Smooth muscle cell (in vitro differentiated cells): Measurements from ENCODE around the gene RBM4B. TPM values are rescaled to one million over a fixed set of nuclear protein-coding genes. Genes with fewer than 3 reads are reported as not detected.

Experiments used
- DNase-seq: peaks from one replicate; lab custom pipeline; 2025; ENCODE audit not compliant: unreplicated experiment; lab: John Stamatoyannopoulos, UW
- H2AFZ ChIP-seq: fragments of 200-600 bp; sonication (generic); 2 replicates; pipeline ENCODE4 v1.6.0; 2016; ENCODE audit warnings: antibody characterized with exemption, low read depth, mild to moderate bottlenecking
- H3F3A ChIP-seq: fragments of 200-600 bp; sonication (generic); 2 replicates; pipeline ENCODE4 v1.6.0; 2017; ENCODE audit warnings: antibody characterized with exemption, low read depth
- H3K27ac ChIP-seq: fragments of 200-600 bp; sonication (generic); 2 replicates; pipeline ENCODE4 v1.5.1; 2016; ENCODE audit warnings: low read depth, mild to moderate bottlenecking
- H3K27me3 ChIP-seq: fragments of 200-600 bp; sonication (generic); 2 replicates; pipeline ENCODE4 v1.6.1; 2016; ENCODE audit warnings: low read depth, mild to moderate bottlenecking
- H3K36me3 ChIP-seq: fragments of 200-600 bp; sonication (generic); 2 replicates; pipeline ENCODE4 v1.5.1; 2016; ENCODE audit warnings: low read depth
- H3K4me1 ChIP-seq: fragments of 200-600 bp; sonication (generic); 2 replicates; pipeline ENCODE4 v1.5.1; 2016; ENCODE audit warnings: low read depth
- H3K4me2 ChIP-seq: fragments of 200-600 bp; sonication (generic); 2 replicates; pipeline ENCODE4 v1.6.0; 2016; ENCODE audit warnings: mild to moderate bottlenecking
- H3K4me3 ChIP-seq: fragments of 200-600 bp; sonication (generic); 2 replicates; pipeline ENCODE4 v1.5.1; 2016; ENCODE audit warnings: mild to moderate bottlenecking
- H3K79me2 ChIP-seq: fragments of 200-600 bp; sonication (generic); 2 replicates; pipeline ENCODE4 v1.6.0; 2016; ENCODE audit warnings: low read depth, mild to moderate bottlenecking
- H3K9ac ChIP-seq: fragments of 200-600 bp; sonication (generic); 2 replicates; pipeline ENCODE4 v1.6.0; 2016; ENCODE audit warnings: low read depth
- H3K9me3 ChIP-seq: fragments of 200-600 bp; sonication (generic); replicated peaks from 2 replicates; pipeline ENCODE4 v1.5.1; 2016; ENCODE audit warnings: low read depth
- H4K20me1 ChIP-seq: fragments of 200-600 bp; sonication (generic); 2 replicates; pipeline ENCODE4 v1.6.0; 2016; ENCODE audit warnings: low read depth
- WGBS: methylation state at CpG from one replicate; pipeline ENCODE4 v1.1.7; 2016; ENCODE audit warnings: low lambda C conversion rate; 5-methylcytosine and 5-hydroxymethylcytosine counted together
- polyA plus RNA-seq: library from polyadenylated mRNA; unstranded; fragments of >200 nt; fragmentation: Nextera tagmentation; extraction: Ambion mirVana; gene quantifications from 2 replicates; pipeline ENCODE4 v1.2.1, GENCODE V29; 2016
- total RNA-seq: library from RNA; depleted of rRNA; stranded (reverse); fragments of >200 nt; gene quantifications from 2 replicates; pipeline ENCODE4 v1.2.3, GENCODE V29; 2014
- TF ChIP-seq, protein P1 (sequence below): fragments of 200-600 bp; sonication (generic); IDR thresholded peaks from 2 replicates; pipeline ENCODE4 v1.5.1; 2017; ENCODE audit warnings: borderline replicate concordance, mild to moderate bottlenecking, antibody characterized with exemption; ENCODE audit not compliant: insufficient read depth, poor library complexity, severe bottlenecking

The RBM4B gene
- total and polyA plus RNA-seq, 2 experiments from 2014 or later: 17.0 to 17.8 TPM

DNA sequence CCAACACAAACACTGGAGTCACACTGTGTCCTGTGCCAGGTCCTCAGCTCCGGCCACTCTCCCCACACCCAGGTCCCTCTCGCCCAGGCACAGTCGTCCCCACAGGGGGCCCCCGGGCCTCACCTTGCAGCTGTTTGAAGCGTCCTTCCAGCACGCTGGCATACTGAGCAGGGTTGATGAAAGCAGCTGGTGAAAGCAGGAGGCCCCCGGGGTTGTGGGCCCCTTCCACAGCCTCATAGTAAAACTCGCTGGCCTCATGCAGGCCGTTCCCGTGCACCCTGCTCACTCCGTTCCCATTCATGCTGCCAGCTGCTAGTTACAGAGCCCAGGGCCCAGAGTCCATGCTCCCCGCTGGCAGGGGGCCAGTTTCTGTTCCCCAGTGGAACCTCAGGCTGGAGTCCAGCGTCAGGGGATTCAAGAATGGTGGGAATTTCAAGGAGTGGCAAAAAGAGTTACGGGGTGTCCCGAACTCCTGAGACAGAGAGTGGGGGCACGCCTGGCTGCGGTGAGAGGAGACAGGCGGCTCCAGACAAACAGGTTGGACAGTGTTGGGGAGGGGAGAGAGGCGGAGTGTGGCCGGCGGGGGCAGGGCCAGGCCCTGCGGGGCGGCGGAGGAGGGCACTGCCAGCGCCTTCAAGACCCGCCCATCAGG, 40.8 kb upstream of the RBM4B start:
- peak overlapping the region; percentile 40 for H3K4me2 ChIP-seq
- WGBS: 71% methylated on average over 18 of the region's 26 CpGs

DNA sequence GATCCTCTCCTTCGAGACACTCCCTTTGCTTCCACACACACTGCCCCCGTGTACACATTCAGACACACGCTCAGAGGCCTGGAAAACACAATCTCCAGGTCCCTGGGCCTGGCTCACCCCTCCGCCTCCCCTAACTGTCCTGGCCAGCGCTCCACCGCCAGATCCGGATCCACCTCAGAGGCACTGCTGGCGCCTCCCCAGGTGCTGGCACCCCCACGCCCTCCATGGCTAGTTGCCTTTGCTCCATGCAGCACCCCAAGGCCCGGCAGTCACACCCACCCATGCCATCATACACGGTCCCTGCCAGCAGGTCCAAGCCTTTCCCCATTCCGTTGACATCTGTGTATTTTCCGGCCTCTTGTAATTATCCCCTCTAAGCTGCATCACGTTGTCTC, 40.2 kb upstream of the RBM4B start:
- peak overlapping the region; percentile 40 for H3K4me2 ChIP-seq
- H3K27me3 ChIP-seq: no peaks in the 10 kb centered on the region
- DNase-seq: no peak
- H3K4me1 ChIP-seq: peaks cover 10% of the 10 kb centered on the region
- no peaks in the 10 kb centered on the region for H3K79me2 ChIP-seq
- 88% methylated on average over 14 of the region's 14 CpGs for WGBS
- H3F3A ChIP-seq: no peaks in the 10 kb centered on the region
- no peaks in the 10 kb centered on the region for H3K36me3 ChIP-seq
- no peak overlapping the region for H2AFZ ChIP-seq
- no peaks in the 10 kb centered on the region for H3K9me3 ChIP-seq
- peak overlapping the region; percentile 1 for H3K9ac ChIP-seq
- no peaks in the 10 kb centered on the region for H4K20me1 ChIP-seq
- H3K4me3 ChIP-seq: peak overlapping the region; percentile 31
- TF ChIP-seq, protein P1, sequence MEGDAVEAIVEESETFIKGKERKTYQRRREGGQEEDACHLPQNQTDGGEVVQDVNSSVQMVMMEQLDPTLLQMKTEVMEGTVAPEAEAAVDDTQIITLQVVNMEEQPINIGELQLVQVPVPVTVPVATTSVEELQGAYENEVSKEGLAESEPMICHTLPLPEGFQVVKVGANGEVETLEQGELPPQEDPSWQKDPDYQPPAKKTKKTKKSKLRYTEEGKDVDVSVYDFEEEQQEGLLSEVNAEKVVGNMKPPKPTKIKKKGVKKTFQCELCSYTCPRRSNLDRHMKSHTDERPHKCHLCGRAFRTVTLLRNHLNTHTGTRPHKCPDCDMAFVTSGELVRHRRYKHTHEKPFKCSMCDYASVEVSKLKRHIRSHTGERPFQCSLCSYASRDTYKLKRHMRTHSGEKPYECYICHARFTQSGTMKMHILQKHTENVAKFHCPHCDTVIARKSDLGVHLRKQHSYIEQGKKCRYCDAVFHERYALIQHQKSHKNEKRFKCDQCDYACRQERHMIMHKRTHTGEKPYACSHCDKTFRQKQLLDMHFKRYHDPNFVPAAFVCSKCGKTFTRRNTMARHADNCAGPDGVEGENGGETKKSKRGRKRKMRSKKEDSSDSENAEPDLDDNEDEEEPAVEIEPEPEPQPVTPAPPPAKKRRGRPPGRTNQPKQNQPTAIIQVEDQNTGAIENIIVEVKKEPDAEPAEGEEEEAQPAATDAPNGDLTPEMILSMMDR: no peak
- no peak overlapping the region for H3K27ac ChIP-seq

More for the DNA sequence above, 40.8 kb upstream of the RBM4B start:
- peak overlapping the region; percentile 31 for H3K4me3 ChIP-seq
- H3F3A ChIP-seq: no peaks in the 10 kb centered on the region
- H3K27me3 ChIP-seq: no peaks in the 10 kb centered on the region
- no peak for DNase-seq
- H3K27ac ChIP-seq: no peak overlapping the region
- H3K4me1 ChIP-seq: peaks cover 10% of the 10 kb centered on the region
- no peak overlapping the region for H2AFZ ChIP-seq
- H3K9ac ChIP-seq: peak overlapping the region; percentile 1
- TF ChIP-seq, protein P1: no peak
- no peaks in the 10 kb centered on the region for H3K36me3 ChIP-seq
- no peaks in the 10 kb centered on the region for H3K9me3 ChIP-seq
- H3K79me2 ChIP-seq: no peaks in the 10 kb centered on the region
- H4K20me1 ChIP-seq: no peaks in the 10 kb centered on the region

DNA sequence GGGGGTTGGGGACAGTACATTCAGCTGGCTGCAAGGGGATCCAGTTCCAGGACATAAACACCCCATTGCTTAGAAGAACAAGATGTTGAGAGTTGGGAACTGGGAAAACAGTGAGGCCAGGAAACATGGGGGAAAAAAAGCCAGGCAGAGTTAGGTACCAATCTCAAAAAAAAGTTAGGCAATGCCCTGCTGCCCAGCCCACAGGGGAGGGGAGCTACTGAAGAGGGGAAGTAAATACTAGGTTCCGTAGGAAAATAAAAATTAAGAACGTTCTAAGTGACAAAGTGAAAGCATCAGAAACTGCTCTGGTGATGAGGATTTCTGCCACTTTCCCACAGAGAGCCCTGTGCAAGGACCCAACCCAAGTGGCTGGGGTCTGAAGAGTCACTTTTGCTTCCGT, 39.3 kb upstream of the RBM4B start:
- 84% methylated on average over 3 of the region's 3 CpGs for WGBS
- no peaks in the 10 kb centered on the region for H4K20me1 ChIP-seq
- no peak overlapping the region for H3K9ac ChIP-seq
- H3F3A ChIP-seq: no peaks in the 10 kb centered on the region
- no peaks in the 10 kb centered on the region for H3K79me2 ChIP-seq
- H3K36me3 ChIP-seq: no peaks in the 10 kb centered on the region
- TF ChIP-seq, protein P1: no peak
- no peak overlapping the region for H3K27ac ChIP-seq
- no peak overlapping the region for H3K4me2 ChIP-seq
- no peaks in the 10 kb centered on the region for H3K9me3 ChIP-seq
- no peak overlapping the region for H3K4me3 ChIP-seq
- no peak for DNase-seq
- H2AFZ ChIP-seq: no peak overlapping the region
- peaks cover 10% of the 10 kb centered on the region for H3K4me1 ChIP-seq
- H3K27me3 ChIP-seq: no peaks in the 10 kb centered on the region
